GDM1 (cell line): ENCODE measurements around the gene KPNA6.

ENCODE experiments used
- DNase-seq: peaks from one replicate; lab custom pipeline; 2025; lab: John Stamatoyannopoulos, UW

The KPNA6 gene

DNA sequence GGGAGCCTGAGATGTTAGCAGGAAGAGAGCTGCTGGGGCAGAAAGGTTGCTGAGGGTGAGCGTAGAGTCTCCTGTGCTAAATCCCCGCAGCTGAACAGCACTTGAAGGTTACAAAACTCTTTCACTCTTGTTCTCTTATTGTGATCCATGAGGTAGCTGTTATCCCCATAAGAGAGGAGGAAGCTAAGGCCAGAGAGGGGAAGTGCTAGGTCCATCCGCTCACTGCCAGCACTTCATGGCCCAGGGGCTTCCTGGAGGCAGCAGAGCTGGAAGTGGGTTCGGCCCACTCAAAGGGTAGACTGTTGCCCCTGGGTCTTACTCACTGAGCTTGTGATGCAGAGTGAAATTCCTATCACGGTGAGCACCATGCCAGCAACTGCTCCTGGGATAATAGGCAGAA, 108.7 kb downstream of the KPNA6 start:
- DNase-seq, result peak; percentile 8

DNA sequence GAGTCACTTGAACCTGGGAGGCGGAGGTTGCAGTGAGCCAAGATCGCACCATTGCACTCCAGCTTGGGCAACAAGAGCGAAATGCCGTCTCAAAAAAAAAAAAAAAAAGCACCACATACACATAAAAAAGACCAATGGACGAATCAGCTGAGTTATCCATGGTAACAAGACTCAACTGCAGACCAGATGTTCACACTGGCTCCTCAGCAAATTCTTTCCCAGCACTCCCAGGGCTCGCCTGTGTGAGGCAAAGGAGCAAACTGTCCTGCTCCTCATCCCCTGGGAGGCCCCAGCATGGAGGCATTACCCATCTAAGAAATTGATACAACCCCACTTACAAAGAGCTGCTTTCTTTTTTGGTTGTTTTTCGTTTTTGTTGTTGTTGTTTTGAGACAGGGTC, 111.2 kb downstream of the KPNA6 start:
- DNase-seq, result no peak

DNA sequence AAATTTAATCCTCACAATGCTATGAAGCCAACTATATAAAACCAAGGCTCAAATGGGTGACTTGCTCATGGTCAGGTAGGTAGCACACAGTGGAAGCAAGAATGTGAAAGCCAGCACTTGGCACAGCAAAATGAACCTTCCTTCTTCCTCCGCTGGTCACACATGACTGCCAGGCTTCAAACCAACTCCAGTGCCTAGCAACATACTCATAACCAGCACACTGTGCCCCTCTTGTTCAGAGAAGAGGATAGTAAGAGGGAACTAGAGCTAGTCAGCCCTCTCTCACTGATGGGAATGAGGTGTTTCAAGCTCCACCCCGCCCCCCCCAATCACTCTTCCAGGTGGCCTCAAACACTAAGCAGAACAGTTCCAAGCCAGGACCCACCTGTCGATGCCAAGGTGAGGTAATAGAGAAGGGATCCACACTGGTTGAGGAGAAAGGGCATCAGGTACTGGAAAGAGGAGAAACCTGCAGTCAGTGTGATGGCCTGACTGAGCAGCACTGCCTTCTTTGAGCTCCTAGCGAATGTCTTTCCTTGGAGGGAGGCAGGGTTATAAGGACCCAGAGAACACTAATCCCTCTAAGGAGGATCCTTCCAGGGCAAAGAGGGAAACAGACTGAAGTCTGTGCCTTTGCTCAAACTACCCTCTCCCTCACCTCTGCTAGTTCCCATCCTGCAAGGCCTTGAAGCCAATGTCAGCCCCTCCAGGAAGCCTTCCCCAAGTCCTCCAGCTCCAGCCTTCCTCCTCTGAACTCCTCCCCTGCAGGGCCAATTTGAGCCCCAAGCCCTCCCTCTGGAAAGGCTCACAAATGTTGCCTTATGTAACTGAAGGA, 113.1 kb downstream of the KPNA6 start:
- no peak for DNase-seq

DNA sequence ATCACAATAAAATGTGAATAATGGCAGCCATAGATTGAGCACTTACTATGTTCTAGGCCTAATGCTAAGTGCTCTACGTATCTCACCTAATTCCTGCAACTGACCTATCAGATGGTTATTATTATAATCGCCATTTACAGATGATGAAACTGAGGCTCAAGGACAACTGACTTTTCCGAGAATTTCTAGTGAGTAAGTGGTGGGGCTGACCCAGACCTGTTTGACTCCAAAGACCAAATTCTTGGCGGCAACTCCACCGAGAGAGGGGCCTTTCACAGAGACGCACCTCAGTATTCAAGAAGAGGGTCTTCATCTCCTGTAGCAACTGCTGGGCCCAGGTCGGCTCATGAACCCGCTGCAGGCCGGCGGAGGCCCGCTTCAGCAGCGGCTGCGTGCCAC, 113.7 kb downstream of the KPNA6 start:
- DNase-seq, result no peak

DNA sequence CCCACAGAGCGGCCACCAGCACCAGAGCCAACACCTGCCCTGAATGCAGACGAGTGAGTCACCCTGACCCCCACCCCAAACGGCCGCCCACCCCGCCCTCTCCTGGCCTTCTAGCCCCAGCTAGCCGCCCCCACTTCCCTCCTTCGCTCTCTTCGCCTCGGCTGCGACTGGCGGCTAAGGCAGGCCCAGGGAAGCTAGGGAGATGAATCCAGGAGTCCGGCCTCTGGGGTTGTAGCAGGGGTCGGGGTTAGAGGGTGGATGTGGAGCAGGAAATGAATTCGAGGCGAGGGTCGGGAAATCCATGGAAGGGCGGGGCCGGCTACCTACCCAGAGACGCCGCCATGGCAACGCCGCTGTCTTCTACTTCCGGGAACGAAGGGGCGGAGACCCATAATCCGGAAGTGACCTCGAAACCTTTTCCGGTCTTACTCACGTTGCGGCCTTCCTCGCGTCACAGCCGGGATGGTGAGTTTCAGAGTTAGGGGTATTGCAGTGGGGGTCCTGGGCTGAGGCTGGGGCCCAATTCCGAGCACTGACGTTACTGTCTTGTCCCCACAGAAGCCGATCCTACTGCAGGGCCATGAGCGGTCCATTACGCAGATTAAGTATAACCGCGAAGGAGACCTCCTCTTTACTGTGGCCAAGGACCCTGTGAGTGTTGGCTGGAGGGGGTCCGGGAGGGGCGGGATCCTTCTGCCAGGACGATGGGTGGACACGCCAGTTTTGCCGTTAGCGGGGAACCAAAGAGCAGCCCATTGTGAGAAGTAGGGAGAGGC, 114.3 kb downstream of the KPNA6 start, which contains the start of the genes EIF3I and TMEM234:
EIF3I (plus strand) TSS at position 428 of the 776 bp plus-strand sequence; CDS start at position 463, 35 bp downstream.
TMEM234 (minus strand) TSS at position 374 of the 776 bp plus-strand sequence; CDS start at position 343, 31 bp downstream.
- peak; percentile 74 for DNase-seq

DNA sequence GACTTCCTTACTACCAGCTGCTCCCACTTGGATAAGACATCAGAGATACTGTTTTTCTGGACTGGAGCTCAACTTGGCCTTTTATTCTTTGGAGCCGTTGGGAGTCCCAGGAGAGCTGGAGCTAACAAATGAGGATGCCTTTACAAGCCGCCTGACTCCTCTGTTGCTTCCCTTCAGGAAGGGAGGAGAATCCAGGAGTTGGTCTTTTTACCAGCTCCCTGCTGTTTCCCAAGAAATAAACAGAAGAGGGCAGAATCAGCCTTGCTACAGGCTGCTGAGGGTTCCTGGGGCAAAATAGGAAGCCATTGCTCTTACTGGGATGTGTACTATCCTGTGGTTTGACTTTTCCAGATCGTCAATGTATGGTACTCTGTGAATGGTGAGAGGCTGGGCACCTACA, 115.8 kb downstream of the KPNA6 start:
- DNase-seq, result no peak

DNA sequence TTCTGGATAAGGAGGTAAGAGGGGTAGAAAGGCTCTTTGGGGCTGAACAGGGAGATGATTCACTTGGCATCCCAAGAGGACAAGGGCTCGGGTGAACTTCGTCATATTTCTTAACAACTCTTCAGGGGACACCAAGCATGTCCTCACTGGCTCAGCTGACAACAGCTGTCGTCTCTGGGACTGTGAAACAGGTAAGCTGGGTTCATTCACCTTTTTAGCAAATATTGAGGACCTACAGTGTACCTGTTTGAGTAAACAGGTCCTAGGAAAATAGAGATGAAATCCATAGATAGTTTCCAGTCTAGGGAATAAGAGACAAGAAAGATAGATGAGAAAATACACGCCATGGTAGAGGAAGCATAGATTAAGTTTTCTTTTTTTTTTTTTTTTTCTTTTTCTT, 116.4 kb downstream of the KPNA6 start:
- no peak for DNase-seq
